GM21367 (cell line): ENCODE data around the gene ZDHHC11.
"Not testable (repeated sequence)": the region's sequence is repeated elsewhere in the genome, so short reads cannot be mapped to it uniquely, and the experiment has no call there.

Experiments
- ATAC-seq: cut with Tn5 transposase; IDR thresholded peaks from one replicate; pipeline ENCODE4 v1.9.1; 2021; ENCODE audit not compliant: unreplicated experiment

Gene ZDHHC11

GRCh38 chr5:778967-779366 is 71.8 kb downstream of the ZDHHC11 start:
- ATAC-seq, result not testable (repeated sequence)

- not testable (repeated sequence) for ATAC-seq
Measured at GRCh38 chr5:778421-778820, 72.4 kb downstream of the ZDHHC11 start.

GRCh38 chr5:777756-778161 is 73.0 kb downstream of the ZDHHC11 start:
- ATAC-seq, result no peak

GRCh38 chr5:776862-777711 is 73.7 kb downstream of the ZDHHC11 start:
- ATAC-seq, result no peak

- no peak for ATAC-seq
Measured at GRCh38 chr5:775961-776861, 74.6 kb downstream of the ZDHHC11 start.

- not testable (repeated sequence) for ATAC-seq
Measured at GRCh38 chr5:775595-775960, 75.2 kb downstream of the ZDHHC11 start.

- ATAC-seq, result not testable (repeated sequence)
Measured at GRCh38 chr5:774854-775505, 75.8 kb downstream of the ZDHHC11 start.

GRCh38 chr5:774304-774703 is 76.5 kb downstream of the ZDHHC11 start:
- not testable (repeated sequence) for ATAC-seq

GRCh38 chr5:773517-774264 is 77.1 kb downstream of the ZDHHC11 start:
- no peak for ATAC-seq

GRCh38 chr5:772931-773330 is 77.9 kb downstream of the ZDHHC11 start:
- ATAC-seq, result not testable (repeated sequence)

- ATAC-seq, result not testable (repeated sequence)
Measured at GRCh38 chr5:772547-772890, 78.3 kb downstream of the ZDHHC11 start.

GRCh38 chr5:771841-772546 is 78.8 kb downstream of the ZDHHC11 start:
- not testable (repeated sequence) for ATAC-seq

- not testable (repeated sequence) for ATAC-seq
Measured at GRCh38 chr5:771087-771781, 79.6 kb downstream of the ZDHHC11 start.

- ATAC-seq, result not testable (repeated sequence)
Measured at GRCh38 chr5:770585-770984, 80.2 kb downstream of the ZDHHC11 start.

GRCh38 chr5:769485-770145 is 81.2 kb downstream of the ZDHHC11 start:
- not testable (repeated sequence) for ATAC-seq

- ATAC-seq, result no peak
Measured at GRCh38 chr5:766666-767431, 83.9 kb downstream of the ZDHHC11 start.

- ATAC-seq, result no peak
Measured at GRCh38 chr5:765948-766631, 84.7 kb downstream of the ZDHHC11 start.
